Transverse colon (tissue), 4 donors: Measurements from ENCODE around the gene GFPT2. TPM values are rescaled to one million over a fixed set of nuclear protein-coding genes. Genes with fewer than 3 reads are reported as not detected.
"Not testable (repeated sequence)": the region's sequence is repeated elsewhere in the genome, so short reads cannot be mapped to it uniquely, and the experiment has no call there.

Source experiments
- DNase-seq: peaks from one replicate; pipeline ENCODE4 v3.0.0-alpha.2; 2019
- H3K27ac ChIP-seq, 4 donors: fragments of 200-600 bp; sonication (generic); 2 replicates each; pipeline ENCODE4 v1.5.1; 2016 to 2018; ENCODE audit warnings: inconsistent platforms in 4 of 4
- H3K27me3 ChIP-seq: fragments of 200-600 bp; sonication (generic); 2 replicates; pipeline ENCODE4 v1.5.1; 2017; ENCODE audit warnings: inconsistent platforms
- H3K36me3 ChIP-seq, 4 donors: fragments of 200-600 bp; sonication (generic); 2 replicates each; pipeline ENCODE4 v1.5.1; 2017 to 2019; ENCODE audit warnings: inconsistent platforms in 4 of 4
- H3K4me1 ChIP-seq, 4 donors: fragments of 200-600 bp; sonication (generic); 2 replicates each; pipeline ENCODE4 v1.5.1; 2017 to 2020; ENCODE audit warnings: inconsistent platforms in 4 of 4
- H3K4me3 ChIP-seq, 4 donors: fragments of 200-600 bp; sonication (generic); 1 replicate in 1 of 4; 2 replicates in 3 of 4; pipeline versions ENCODE4 v1.5.1 to v1.6.1; 2017 to 2019; ENCODE audit warnings: inconsistent platforms in 4 of 4
- H3K9me3 ChIP-seq, 2 donors: fragments of 200-600 bp; sonication (generic); 2 replicates each; pipeline ENCODE4 v1.5.1; 2017 to 2019; ENCODE audit warnings: inconsistent platforms in 2 of 2
- CTCF ChIP-seq, 5 experiments: fragments of 200-600 bp in 3 of 5; fragments of 450-650 bp in 2 of 5; sonication (generic) in 3 of 5; IDR thresholded peaks; 1 replicate in 2 of 5; 2 replicates in 3 of 5; pipeline ENCODE4 v1.5.1; 2016 to 2017; ENCODE audit warnings: antibody characterized with exemption in 5 of 5, inconsistent platforms in 3 of 5, mild to moderate bottlenecking in 2 of 5, moderate library complexity in 1 of 5
- EP300 ChIP-seq: sonication (generic); formaldehyde crosslinking; IDR thresholded peaks from one replicate; pipeline ENCODE4 v1.6.1; 2017; ENCODE audit warnings: antibody characterized with exemption, low read depth
- POLR2A ChIP-seq: fragments of 450-650 bp; IDR thresholded peaks from one replicate; pipeline ENCODE4 v1.6.1; 2016; ENCODE audit warnings: antibody characterized with exemption, mild to moderate bottlenecking, moderate library complexity
- POLR2AphosphoS5 ChIP-seq, 3 donors: sonication (generic); formaldehyde crosslinking; IDR thresholded peaks; one replicate each; pipeline ENCODE4 v1.6.1; 2016; ENCODE audit warnings: antibody characterized with exemption in 3 of 3
- WGBS, 2 donors: methylation state at CpG; one replicate each; pipeline ENCODE4 v1.1.5; 2018; ENCODE audit warnings: low coverage in 1 of 2; 5-methylcytosine and 5-hydroxymethylcytosine counted together
- in situ Hi-C, 4 donors: fragments of 200-750 bp; cut with MboI; loops; one replicate each; pipeline versions ENCODE4 v1.15.0 to v1.15.1; 2017; ENCODE audit warnings: low sequenced_read_pairs in 3 of 4, low pct_ligation_motif_present in 1 of 4, low pct_unique_long_range_greater_than_20kb in 1 of 4
- intact Hi-C: fragments of 100-400 bp; cut with DNase I; formaldehyde crosslinking; loops from one replicate; pipeline ENCODE4 v1.15.1; 2023; ENCODE audit warnings: low total_unique reads
- total RNA-seq, 4 donors: library from RNA; depleted of rRNA; stranded (reverse); fragments of >200 nt; gene quantifications; one replicate each; pipeline ENCODE4 v1.1.0, GENCODE V29; 2016

GFPT2 gene
- total RNA-seq, 4 donors from 2014 or later, result 5.9 to 47.4 (median 11.2) TPM

- DNase-seq, result no peak
- WGBS, 2 donors, result 44% methylated on average over 3 of the region's 3 CpGs; no CpG with 5 or more reads in 1 of the 2 donors
- Histone ChIP-seq H3K4me1 (no peaks in the 10 kb centered on the region), H3K27ac (no peak overlapping the region), H3K9me3 (no peaks in the 10 kb centered on the region), H3K4me3 (no peak overlapping the region), H3K36me3 (no peaks in the 10 kb centered on the region), H3K27me3 (no peaks in the 10 kb centered on the region)
- intact Hi-C loops, result no loop called here
- no peak for TF ChIP-seq CTCF (IDR thresholded peaks at IDR 0.05)
- no peak for TF ChIP-seq EP300
- TF ChIP-seq POLR2A, result no peak
- no peak for TF ChIP-seq POLR2AphosphoS5 (IDR thresholded peaks at IDR 0.05)
- in situ Hi-C loops, result loop anchor here in 1 of 4 donors (25.0 kb wide), 1 partner anchor 188 kb away; the partner anchor contains the start of gene CNOT6
These were observed 53.6 kb downstream of the GFPT2 start for GRCh38 chr5:180299526-180299925.

DNA sequence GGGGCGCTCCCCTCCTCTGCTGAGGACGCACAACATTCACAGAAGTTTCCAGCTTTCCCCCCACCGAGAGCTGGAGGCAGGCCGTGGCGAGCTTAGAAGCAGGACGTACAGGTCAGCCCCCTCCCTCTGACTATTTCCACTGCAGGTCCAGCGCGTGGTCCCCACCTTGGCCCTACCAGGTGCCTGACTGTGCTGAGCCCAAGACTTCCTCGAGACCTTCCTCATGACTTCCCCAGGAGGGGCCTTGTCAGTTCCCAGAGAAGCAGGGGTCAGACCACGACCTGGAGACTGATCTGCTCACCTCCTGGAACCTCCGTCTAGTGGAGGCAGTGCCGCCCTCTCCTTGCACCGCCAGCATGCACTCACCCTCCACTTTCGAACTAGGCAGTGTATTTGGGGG is 54.1 kb downstream of the GFPT2 start:
- in situ Hi-C loops, result loop anchor here in 1 of 4 donors (25.0 kb wide), 1 partner anchor 188 kb away; the partner anchor contains the start of gene CNOT6

DNA sequence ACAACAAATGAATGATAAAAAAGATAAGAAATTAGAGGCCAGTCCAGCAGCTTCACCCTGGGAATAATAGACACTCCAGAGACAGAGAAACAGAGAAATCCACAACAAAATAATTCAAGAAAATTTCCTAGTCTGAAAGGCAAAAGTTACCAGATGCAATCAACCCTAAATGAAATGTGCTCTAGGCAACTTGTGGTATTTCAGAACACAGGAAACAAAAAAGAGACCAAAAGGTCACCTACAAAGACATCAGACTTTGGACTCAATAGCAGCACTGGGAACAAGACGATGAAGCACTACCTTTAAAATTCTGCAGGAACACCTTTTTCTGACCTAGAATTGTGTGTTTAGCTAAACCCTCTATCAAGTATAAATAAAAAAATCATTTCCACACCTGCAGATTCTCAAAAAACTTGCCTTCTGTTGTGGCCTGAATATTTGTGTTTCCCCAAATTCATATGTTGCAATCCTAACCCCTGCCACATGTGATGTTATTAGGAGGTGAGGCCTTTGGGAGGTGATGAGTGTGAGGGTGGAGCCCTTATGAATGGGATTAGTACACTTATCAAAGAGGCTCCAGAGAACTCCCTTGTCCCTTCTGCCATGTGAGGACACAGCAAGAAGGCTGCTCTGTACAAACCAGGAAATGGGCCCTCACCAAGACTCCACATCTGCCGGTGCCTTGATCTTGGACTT is 55.4 kb downstream of the GFPT2 start:
- Histone ChIP-seq H3K4me1 (peaks cover 5 to 11% (median 7%) of the 10 kb centered on the region in 4 donors), H3K4me3 (no peak overlapping the region), H3K27me3 (no peaks in the 10 kb centered on the region), H3K9me3 (no peaks in the 10 kb centered on the region), H3K27ac (no peak overlapping the region), H3K36me3 (no peaks in the 10 kb centered on the region)
- 70 to 92% methylated on average over 2 of the region's 2 CpGs for WGBS, 2 donors
- in situ Hi-C loops, result loop anchor here in 1 of 4 donors (25.0 kb wide), 1 partner anchor 190 kb away; the partner anchor contains the start of gene CNOT6
- intact Hi-C loops, result no loop called here
- DNase-seq, result no peak
- TF ChIP-seq CTCF (IDR thresholded peaks at IDR 0.05) (no peak), EP300 (no peak), POLR2A (no peak), POLR2AphosphoS5 (IDR thresholded peaks at IDR 0.05) (no peak)

More for the DNA sequence above, 54.1 kb downstream of the GFPT2 start:
- DNase-seq, intact Hi-C loops, H3K27ac ChIP-seq, H3K4me3 ChIP-seq, H3K36me3 ChIP-seq, H3K4me1 ChIP-seq, H3K9me3 ChIP-seq, H3K27me3 ChIP-seq: not testable (repeated sequence)
- WGBS, 2 donors, result 90 to 100% methylated on average over 4 to 14 of the region's 14 CpGs

GRCh38 chr5:180296771-180297170 is 56.4 kb downstream of the GFPT2 start:
- no peaks in the 10 kb centered on the region for H3K36me3 ChIP-seq
- no peak for TF ChIP-seq CTCF (IDR thresholded peaks at IDR 0.05)
- TF ChIP-seq POLR2AphosphoS5 (IDR thresholded peaks at IDR 0.05), result no peak
- no peak for TF ChIP-seq EP300
- TF ChIP-seq POLR2A, result no peak
- H3K4me3 ChIP-seq, result no peak overlapping the region
- in situ Hi-C loops, result loop anchor here in 1 of 4 donors (25.0 kb wide), 1 partner anchor 191 kb away; the partner anchor contains the start of gene CNOT6
- WGBS, 2 donors, result 54 to 100% methylated on average over 1 to 6 of the region's 7 CpGs
- H3K27ac ChIP-seq, result no peak overlapping the region
- H3K9me3 ChIP-seq, result no peaks in the 10 kb centered on the region
- peaks cover 5 to 12% (median 8%) of the 10 kb centered on the region in 4 donors for H3K4me1 ChIP-seq
- H3K27me3 ChIP-seq, result no peaks in the 10 kb centered on the region
- DNase-seq, result no peak
- intact Hi-C loops, result no loop called here
